Activated naive CD4-positive, alpha-beta T cell treated with anti-CD3 and anti-CD28 coated beads, Interleukin-2, amount 10 ng/mL, durations not matched to agents 7 days and 5 days (primary cell): ENCODE data around the gene TMCO6.
"Not testable (repeated sequence)": the region's sequence is repeated elsewhere in the genome, so short reads cannot be mapped to it uniquely, and the experiment has no call there.

Experiments
- CTCF ChIA-PET: fragments of 350-600 bp; sonication (Branson Sonifier 250); formaldehyde crosslinking; loops from one replicate; lab custom pipeline; 2021; ENCODE audit warnings: antibody characterized with exemption; lab: Charles Lee
- DNase-seq: peaks from one replicate; pipeline ENCODE4 v3.0.0-alpha.2; 2020
- H3K27ac Mint-ChIP-seq: one replicate; pipeline ENCODE4 v1.8.0; 2021; ENCODE audit warnings: mild to moderate bottlenecking, moderate library complexity, mixed read lengths
- H3K27me3 Mint-ChIP-seq: one replicate; pipeline ENCODE4 v1.8.0; 2021; ENCODE audit warnings: mild to moderate bottlenecking, mixed read lengths
- H3K36me3 Mint-ChIP-seq: one replicate; pipeline ENCODE4 v1.8.0; 2021; ENCODE audit warnings: mixed read lengths
- H3K4me1 Mint-ChIP-seq: one replicate; pipeline ENCODE4 v1.8.0; 2021; ENCODE audit warnings: mixed read lengths
- H3K4me3 Mint-ChIP-seq: one replicate; pipeline ENCODE4 v1.8.0; 2021; ENCODE audit warnings: mild to moderate bottlenecking, moderate library complexity, mixed read lengths
- H3K9me3 Mint-ChIP-seq: one replicate; pipeline ENCODE4 v1.8.0; 2021; ENCODE audit warnings: mixed read lengths

The TMCO6 gene

GRCh38 chr5:140635291-140636257, 3.7 kb upstream of the TMCO6 start:
- Mint-ChIP-seq H3K27ac (no peak overlapping the region), H3K4me3 (no peak overlapping the region), H3K9me3 (no peaks in the 10 kb centered on the region), H3K4me1 (peaks cover 57% of the 10 kb centered on the region), H3K27me3 (peaks cover 42% of the 10 kb centered on the region), H3K36me3 (peaks cover 2% of the 10 kb centered on the region)
- CTCF ChIA-PET: interaction anchor here (0.6 to 3.7 kb wide), 24 partner anchors 12 to 396 kb away, joined by 3 to 23 read pairs (median 4); partner anchors contain the start of genes EIF4EBP3, IK, NDUFA2 and SLC4A9
- DNase-seq: no peak

- peaks cover 12% of the 10 kb centered on the region for H3K36me3 Mint-ChIP-seq
- no peak for DNase-seq
- no peak overlapping the region for H3K4me3 Mint-ChIP-seq
- peaks cover 57% of the 10 kb centered on the region for H3K4me1 Mint-ChIP-seq
- CTCF ChIA-PET: interaction anchor here (3.0 to 3.7 kb wide), 4 partner anchors 10 to 278 kb away, joined by 9 to 23 read pairs (median 14); partner anchors contain the start of genes IK, NDUFA2 and SLC4A9
- H3K27me3 Mint-ChIP-seq: peaks cover 23% of the 10 kb centered on the region
- H3K9me3 Mint-ChIP-seq: no peaks in the 10 kb centered on the region
- no peak overlapping the region for H3K27ac Mint-ChIP-seq
Measured at GRCh38 chr5:140637371-140638100, 1.7 kb upstream of the TMCO6 start.

- H3K36me3 Mint-ChIP-seq: peaks cover 15% of the 10 kb centered on the region
- H3K9me3 Mint-ChIP-seq, DNase-seq: not testable (repeated sequence)
- CTCF ChIA-PET: interaction anchor here (0.6 to 1.4 kb wide), 5 partner anchors 9 to 293 kb away, joined by 3 to 5 read pairs (median 3); partner anchors contain the start of genes EIF4EBP3, IK and NDUFA2
- peaks cover 14% of the 10 kb centered on the region for H3K27me3 Mint-ChIP-seq
- peaks cover 48% of the 10 kb centered on the region for H3K4me1 Mint-ChIP-seq
- H3K4me3 Mint-ChIP-seq: peak overlapping the region; percentile 91
- H3K27ac Mint-ChIP-seq: peak overlapping the region; percentile 95
Measured at GRCh38 chr5:140638898-140639147, 428 bp upstream of the TMCO6 start.

- Mint-ChIP-seq H3K27me3 (peaks cover 9% of the 10 kb centered on the region), H3K27ac (no peak overlapping the region), H3K4me1 (peaks cover 49% of the 10 kb centered on the region), H3K4me3 (no peak overlapping the region), H3K36me3 (peaks cover 33% of the 10 kb centered on the region), H3K9me3 (no peaks in the 10 kb centered on the region)
- CTCF ChIA-PET: no interaction called here
- DNase-seq: no peak
Measured at GRCh38 chr5:140641716-140642115, 2.5 kb downstream of the TMCO6 start.

- peaks cover 51% of the 10 kb centered on the region for H3K4me1 Mint-ChIP-seq
- CTCF ChIA-PET: no interaction called here
- H3K27ac Mint-ChIP-seq: no peak overlapping the region
- H3K4me3 Mint-ChIP-seq: no peak overlapping the region
- H3K9me3 Mint-ChIP-seq: no peaks in the 10 kb centered on the region
- no peak for DNase-seq
- peaks cover 34% of the 10 kb centered on the region for H3K36me3 Mint-ChIP-seq
- peaks cover 3% of the 10 kb centered on the region for H3K27me3 Mint-ChIP-seq
Measured at GRCh38 chr5:140642718-140643117, 3.5 kb downstream of the TMCO6 start.

- peaks cover 45% of the 10 kb centered on the region for H3K36me3 Mint-ChIP-seq
Measured at GRCh38 chr5:140647042-140647419, 7.8 kb downstream of the TMCO6 start.

GRCh38 chr5:140658870-140659269, 19.6 kb downstream of the TMCO6 start:
- H3K4me1 Mint-ChIP-seq: peaks cover 15% of the 10 kb centered on the region
- CTCF ChIA-PET: interaction anchor here (1.2 kb wide), 1 partner anchor 10 kb away, joined by 3 read pairs; no protein-coding TSS in a partner anchor
- H3K4me3 Mint-ChIP-seq: no peak overlapping the region
- no peak for DNase-seq
- no peaks in the 10 kb centered on the region for H3K9me3 Mint-ChIP-seq
- H3K27ac Mint-ChIP-seq: no peak overlapping the region
- H3K36me3 Mint-ChIP-seq: peaks cover 79% of the 10 kb centered on the region
- H3K27me3 Mint-ChIP-seq: no peaks in the 10 kb centered on the region

More at GRCh38 chr5:140647042-140647419, 7.8 kb downstream of the TMCO6 start:
- peak overlapping the region; percentile 99 for H3K4me3 Mint-ChIP-seq
- CTCF ChIA-PET: interaction anchor here (1.0 to 2.9 kb wide), 9 partner anchors 8 to 403 kb away, joined by 3 to 23 read pairs (median 4); partner anchors contain the start of gene EIF4EBP3
- DNase-seq: no peak
- H3K9me3 Mint-ChIP-seq: no peaks in the 10 kb centered on the region
- peak overlapping the region; percentile 99 for H3K27ac Mint-ChIP-seq
- H3K27me3 Mint-ChIP-seq: no peaks in the 10 kb centered on the region
- H3K4me1 Mint-ChIP-seq: peaks cover 41% of the 10 kb centered on the region

- DNase-seq, H3K27me3 Mint-ChIP-seq, H3K9me3 Mint-ChIP-seq, CTCF ChIA-PET, H3K27ac Mint-ChIP-seq, H3K4me3 Mint-ChIP-seq: not testable (repeated sequence)
- peaks cover 69% of the 10 kb centered on the region for H3K36me3 Mint-ChIP-seq
- H3K4me1 Mint-ChIP-seq: peaks cover 23% of the 10 kb centered on the region
Measured at GRCh38 chr5:140660371-140660770, 21.1 kb downstream of the TMCO6 start.

GRCh38 chr5:140664030-140664358, 24.7 kb downstream of the TMCO6 start:
- no peak for DNase-seq
- Mint-ChIP-seq H3K9me3 (no peaks in the 10 kb centered on the region), H3K27me3 (peaks cover 3% of the 10 kb centered on the region), H3K4me3 (peak overlapping the region; percentile 94), H3K4me1 (peaks cover 49% of the 10 kb centered on the region), H3K27ac (peak overlapping the region; percentile 96), H3K36me3 (peaks cover 74% of the 10 kb centered on the region)
- CTCF ChIA-PET: interaction anchor here (1.3 kb wide), 1 partner anchor 39 kb away, joined by 3 read pairs; no protein-coding TSS in a partner anchor

- Mint-ChIP-seq H3K4me1 (peaks cover 49% of the 10 kb centered on the region), H3K36me3 (peaks cover 75% of the 10 kb centered on the region), H3K4me3 (peak within 1 kb of the TSS; percentile 94), H3K27ac (peak within 1 kb of the TSS; percentile 96), H3K9me3 (no peaks in the 10 kb centered on the region), H3K27me3 (peaks cover 3% of the 10 kb centered on the region)
- CTCF ChIA-PET: interaction anchor here (1.3 kb wide), 2 partner anchors 13 to 38 kb away, joined by 3 read pairs; no protein-coding TSS in a partner anchor
- DNase-seq: peak; percentile 98
Measured at GRCh38 chr5:140664359-140665119, 25.3 kb downstream of the TMCO6 start, which contains the start of gene WDR55. Gene WDR55 (plus strand): TSS chr5:140664904. CDS start chr5:140664913, 9 bp downstream.

- Mint-ChIP-seq H3K36me3 (peaks cover 57% of the 10 kb centered on the region), H3K4me1 (peaks cover 21% of the 10 kb centered on the region)
- H3K27ac Mint-ChIP-seq, H3K27me3 Mint-ChIP-seq, DNase-seq, H3K9me3 Mint-ChIP-seq, H3K4me3 Mint-ChIP-seq, CTCF ChIA-PET: not testable (repeated sequence)
Measured at GRCh38 chr5:140671035-140671434, 31.8 kb downstream of the TMCO6 start.

GRCh38 chr5:140671472-140672125, 32.3 kb downstream of the TMCO6 start:
- H3K4me3 Mint-ChIP-seq: no peak overlapping the region
- DNase-seq: no peak
- H3K4me1 Mint-ChIP-seq: peaks cover 17% of the 10 kb centered on the region
- H3K36me3 Mint-ChIP-seq: peaks cover 57% of the 10 kb centered on the region
- H3K27me3 Mint-ChIP-seq: no peaks in the 10 kb centered on the region
- H3K27ac Mint-ChIP-seq: no peak overlapping the region
- no peaks in the 10 kb centered on the region for H3K9me3 Mint-ChIP-seq
- CTCF ChIA-PET: no interaction called here

GRCh38 chr5:140672455-140673186, 33.4 kb downstream of the TMCO6 start:
- no peak overlapping the region for H3K27ac Mint-ChIP-seq
- CTCF ChIA-PET: no interaction called here
- no peaks in the 10 kb centered on the region for H3K27me3 Mint-ChIP-seq
- DNase-seq: peak; percentile 45
- H3K9me3 Mint-ChIP-seq: no peaks in the 10 kb centered on the region
- peaks cover 7% of the 10 kb centered on the region for H3K4me1 Mint-ChIP-seq
- no peak overlapping the region for H3K4me3 Mint-ChIP-seq
- H3K36me3 Mint-ChIP-seq: peaks cover 56% of the 10 kb centered on the region
